ENCODE measurements around the gene EHF.

EHF gene

GRCh38 chr11:34620202-34620601 is 691 bp upstream of the EHF start:
- H3K4me3 ChIP-seq (ENCODE audit: control insufficient read depth, low read depth, low read length), result no peak overlapping the region
- DNase-seq (ENCODE audit: low read depth), result no peak
- TF ChIP-seq CTCF (conservative IDR thresholded peaks at IDR 0.05; ENCODE audit: control insufficient read depth, insufficient read depth, low read depth, low read length), result no peak

DNA sequence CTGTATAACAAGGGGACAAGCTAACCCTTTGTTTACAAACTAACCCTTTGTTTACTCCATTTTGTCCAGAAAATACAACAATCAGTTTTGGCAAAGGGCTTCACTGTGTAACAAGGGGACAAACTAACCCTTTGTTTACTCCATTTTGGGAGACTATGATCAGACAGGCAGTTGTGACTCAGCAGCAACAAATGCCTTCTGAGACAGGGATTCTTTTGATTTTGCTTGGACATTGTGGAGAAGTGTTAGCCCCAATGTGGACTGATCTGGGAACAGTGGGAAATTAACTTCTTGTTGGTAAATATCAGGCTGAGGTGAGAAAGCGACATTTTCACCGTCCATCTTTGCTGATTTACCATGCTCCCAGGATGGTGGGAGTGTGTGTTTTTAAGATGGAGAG is 983 bp downstream of the EHF start:
- no peak overlapping the region for H3K4me3 ChIP-seq (ENCODE audit: control insufficient read depth, low read depth, low read length)
- no peak for TF ChIP-seq CTCF (conservative IDR thresholded peaks at IDR 0.05; ENCODE audit: control insufficient read depth, insufficient read depth, low read depth, low read length)
- peak; percentile 7 for DNase-seq (ENCODE audit: low read depth)

DNA sequence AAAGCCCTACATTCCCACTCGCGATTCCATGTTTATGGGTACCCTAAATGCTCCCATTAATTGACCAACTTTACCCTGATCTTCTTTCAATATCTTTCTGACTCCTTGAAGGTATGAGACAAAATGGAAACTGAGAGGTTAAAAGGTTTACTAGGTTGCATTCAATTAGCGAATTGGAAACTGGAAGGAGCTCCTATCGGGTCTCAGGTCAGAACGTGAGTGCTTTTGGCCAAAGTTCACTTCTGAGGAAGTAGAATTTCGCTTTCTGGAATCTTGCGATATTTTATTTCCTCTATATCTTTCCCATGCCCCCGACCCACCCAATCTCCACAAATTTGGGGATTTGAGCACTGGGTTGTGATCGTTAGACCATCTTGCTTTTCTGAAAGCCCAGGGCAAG is 2.6 kb downstream of the EHF start:
- no peak overlapping the region for H3K4me3 ChIP-seq (ENCODE audit: control insufficient read depth, low read depth, low read length)
- DNase-seq (ENCODE audit: low read depth), result no peak
- TF ChIP-seq CTCF (conservative IDR thresholded peaks at IDR 0.05; ENCODE audit: control insufficient read depth, insufficient read depth, low read depth, low read length), result no peak

DNA sequence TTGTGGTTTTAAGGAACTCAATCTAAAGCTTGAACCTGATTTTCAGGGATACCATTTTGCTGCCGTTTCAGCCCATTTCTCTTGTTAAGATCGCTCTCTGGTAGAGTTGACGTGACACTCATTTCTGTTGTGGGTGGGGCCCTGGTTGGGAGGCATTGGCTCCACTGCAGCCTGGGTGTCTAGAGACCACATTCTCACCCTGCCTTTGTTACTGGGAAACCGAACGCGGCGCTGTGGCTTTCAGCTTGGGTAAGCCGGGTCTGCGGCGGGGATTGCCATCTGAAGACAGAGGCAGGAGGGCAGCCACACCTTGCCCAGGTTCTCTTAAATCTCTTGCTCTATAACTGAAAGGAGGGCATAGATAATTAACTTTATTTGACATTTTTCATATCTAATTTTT is 3.2 kb downstream of the EHF start:
- no peak overlapping the region for H3K4me3 ChIP-seq (ENCODE audit: control insufficient read depth, low read depth, low read length)
- TF ChIP-seq CTCF (conservative IDR thresholded peaks at IDR 0.05; ENCODE audit: control insufficient read depth, insufficient read depth, low read depth, low read length), result no peak
- DNase-seq (ENCODE audit: low read depth), result no peak

DNA sequence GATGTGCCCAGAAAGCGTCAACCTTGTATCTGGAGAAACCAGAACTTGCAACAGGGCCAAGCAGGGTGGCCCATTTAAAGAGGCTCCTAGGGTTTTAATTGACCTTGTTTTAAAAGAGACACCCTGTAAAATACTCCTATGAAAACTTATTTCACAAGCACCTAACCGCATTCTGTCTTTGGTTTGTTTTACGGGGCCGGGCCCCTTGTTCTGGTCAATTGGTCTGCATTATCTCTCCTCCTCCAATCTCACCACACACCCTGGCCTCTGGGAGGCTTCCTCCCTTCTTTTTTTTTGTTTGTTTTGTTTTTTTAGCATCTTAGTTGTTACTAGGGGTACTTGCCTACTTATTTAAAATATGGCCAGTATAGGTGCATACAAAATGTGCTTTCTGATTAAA is 4.7 kb downstream of the EHF start:
- DNase-seq (ENCODE audit: low read depth), result no peak
- no peak overlapping the region for H3K4me3 ChIP-seq (ENCODE audit: control insufficient read depth, low read depth, low read length)
- TF ChIP-seq CTCF (conservative IDR thresholded peaks at IDR 0.05; ENCODE audit: control insufficient read depth, insufficient read depth, low read depth, low read length), result no peak

DNA sequence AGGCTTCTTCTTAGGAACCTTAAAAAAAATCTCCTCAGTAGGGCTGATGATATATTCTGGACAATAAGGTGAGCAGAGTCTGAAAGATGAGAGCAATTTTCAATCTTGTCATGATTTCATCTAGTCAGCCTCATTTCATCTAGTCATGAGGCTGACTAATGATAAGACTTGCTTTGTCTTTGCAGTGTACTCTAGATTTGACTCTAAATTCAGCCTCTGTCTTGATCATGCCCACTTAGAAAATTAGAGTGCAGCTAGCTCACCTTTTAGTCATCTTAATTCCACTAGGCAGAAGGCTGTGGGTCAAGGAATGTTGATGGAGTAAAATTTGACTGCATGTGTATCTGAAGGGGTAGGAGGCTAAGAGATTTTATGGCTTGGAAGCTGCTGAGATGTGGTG is 5.5 kb downstream of the EHF start:
- H3K4me3 ChIP-seq (ENCODE audit: control insufficient read depth, low read depth, low read length), result no peak overlapping the region
- no peak for DNase-seq (ENCODE audit: low read depth)
- no peak for TF ChIP-seq CTCF (conservative IDR thresholded peaks at IDR 0.05; ENCODE audit: control insufficient read depth, insufficient read depth, low read depth, low read length)

DNA sequence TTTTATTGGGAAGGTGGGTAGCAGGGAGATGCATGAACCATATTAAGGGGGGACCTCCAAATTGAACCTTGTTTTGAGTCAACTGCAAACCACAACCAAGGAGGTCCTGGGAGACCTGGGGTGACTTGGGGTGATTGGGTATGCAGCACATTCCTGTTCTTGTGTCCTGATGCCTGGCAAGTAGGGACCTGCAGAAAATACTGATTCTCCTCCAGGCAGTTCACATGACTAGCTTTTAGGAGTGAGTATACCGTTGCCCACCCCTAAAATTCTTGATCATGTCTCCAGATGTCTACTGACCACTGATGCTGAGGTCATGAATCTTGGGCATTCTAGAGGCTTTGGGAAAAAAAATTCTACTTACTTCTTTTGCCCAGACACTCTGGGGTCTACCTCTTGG is 6.3 kb downstream of the EHF start:
- no peak overlapping the region for H3K4me3 ChIP-seq (ENCODE audit: control insufficient read depth, low read depth, low read length)
- no peak for DNase-seq (ENCODE audit: low read depth)
- no peak for TF ChIP-seq CTCF (conservative IDR thresholded peaks at IDR 0.05; ENCODE audit: control insufficient read depth, insufficient read depth, low read depth, low read length)

All from fibroblast of mammary gland (primary cell).